BJ (cell line): Measurements from ENCODE around the gene CPXM1. TPM values are rescaled to one million over a fixed set of nuclear protein-coding genes. Genes with fewer than 3 reads are reported as not detected.

Experiments
- CTCF ChIA-PET: fragments of 350-600 bp; formaldehyde crosslinking; extraction: SDS; loops from one replicate; lab custom pipeline; 2021; ENCODE audit warnings: antibody characterized with exemption, inconsistent platforms; lab: Yijun Ruan, JAX
- POLR2A ChIA-PET: fragments of 300-600 bp; sonication (Branson Sonifier 250); formaldehyde crosslinking; extraction: SDS; loops from one replicate; lab custom pipeline; 2021; ENCODE audit warnings: antibody characterized with exemption; lab: Charles Lee
- DNase-seq: peaks from one replicate; pipeline ENCODE4 v3.0.0-alpha.2; 2011; ENCODE audit warnings: low read depth
- H3K27me3 ChIP-seq: 2 replicates; pipeline ENCODE4 v1.6.0; 2011; ENCODE audit warnings: low read length; ENCODE audit not compliant: control insufficient read depth, insufficient read depth
- H3K36me3 ChIP-seq: 2 replicates; pipeline ENCODE4 v1.5.1; 2011; ENCODE audit warnings: low read length; ENCODE audit not compliant: control insufficient read depth, insufficient read depth
- H3K4me3 ChIP-seq: 2 replicates; pipeline ENCODE4 v1.5.1; 2011; ENCODE audit warnings: low read depth, mild to moderate bottlenecking, control low read depth, low read length
- CTCF ChIP-seq: IDR thresholded peaks from 2 replicates; pipeline ENCODE4 v1.5.1; 2011; ENCODE audit warnings: low read depth, mild to moderate bottlenecking, control low read depth, inconsistent platforms, low read length, moderate library complexity; ENCODE audit not compliant: insufficient read depth
- polyA plus RNA-seq: library from polyadenylated mRNA; depleted of rRNA; stranded (reverse); fragments of >200 nt; gene quantifications from 2 replicates; pipeline ENCODE4 v1.2.3, GENCODE V29; 2011

The CPXM1 gene
- polyA plus RNA-seq, 1 experiment: 1.6 TPM

- ChIA-PET POLR2A (no interaction called here), CTCF (interaction anchor here (1.0 to 9.2 kb wide), 2 partner anchors 8 to 102 kb away, joined by 3 to 166 read pairs; no protein-coding TSS in a partner anchor)
- peaks cover 30% of the 10 kb centered on the region for H3K27me3 ChIP-seq
- no peaks in the 10 kb centered on the region for H3K36me3 ChIP-seq
- DNase-seq: no peak
- TF ChIP-seq CTCF: no peak
- H3K4me3 ChIP-seq: no peak overlapping the region
These were observed 50.4 kb downstream of the CPXM1 start for GRCh38 chr20:2749951-2750490.

GRCh38 chr20:2749343-2749950 is 51.0 kb downstream of the CPXM1 start:
- ChIA-PET POLR2A (no interaction called here), CTCF (interaction anchor here (9.2 kb wide), 1 partner anchor 103 kb away, joined by 166 read pairs; no protein-coding TSS in a partner anchor)
- DNase-seq: no peak
- Histone ChIP-seq H3K27me3 (peaks cover 26% of the 10 kb centered on the region), H3K36me3 (no peaks in the 10 kb centered on the region), H3K4me3 (no peak overlapping the region)
- TF ChIP-seq CTCF: no peak

DNA sequence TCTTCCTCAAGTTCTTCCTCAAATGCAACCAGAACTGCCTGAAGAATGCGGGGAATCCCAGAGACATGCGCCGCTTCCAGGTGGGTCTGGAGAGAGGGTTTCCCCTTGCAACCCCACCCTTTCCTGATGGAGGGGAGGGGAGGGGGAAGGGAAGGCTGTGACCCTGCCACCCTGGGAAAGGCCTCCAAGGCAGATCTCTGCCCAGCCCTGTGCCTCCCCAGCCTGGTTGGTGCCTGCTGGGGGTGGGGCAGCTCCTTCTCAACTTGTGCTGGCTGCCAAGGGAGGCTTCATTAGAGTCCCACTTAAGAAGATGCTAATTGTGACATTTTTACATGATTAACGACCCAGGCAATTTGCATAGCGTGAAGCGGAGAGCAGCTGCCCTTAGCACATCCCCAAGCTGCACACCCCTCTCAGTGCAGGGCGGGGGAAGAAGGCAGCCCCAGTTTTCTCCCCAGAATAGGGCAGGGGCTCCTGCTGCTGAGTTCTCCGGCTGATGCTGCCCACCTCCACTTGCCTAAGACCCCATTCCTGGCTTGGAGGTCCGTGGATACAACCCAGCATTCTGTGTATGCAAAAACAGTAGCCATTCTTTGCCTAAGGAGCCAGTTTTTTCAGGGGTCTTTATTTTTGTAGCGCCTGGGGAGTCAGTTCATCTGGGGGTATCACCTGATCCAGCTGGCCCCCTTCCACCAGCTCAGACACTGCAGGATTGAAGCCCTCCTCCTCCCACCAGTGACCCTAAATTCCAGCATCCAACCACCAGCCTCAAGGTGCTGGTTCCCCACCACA is 51.7 kb downstream of the CPXM1 start:
- ChIA-PET CTCF (no interaction called here), POLR2A (no interaction called here)
- no peak for DNase-seq
- no peak for TF ChIP-seq CTCF
- Histone ChIP-seq H3K4me3 (no peak overlapping the region), H3K27me3 (peaks cover 19% of the 10 kb centered on the region), H3K36me3 (no peaks in the 10 kb centered on the region)

GRCh38 chr20:2747676-2748235 is 52.7 kb downstream of the CPXM1 start:
- ChIA-PET CTCF (no interaction called here), POLR2A (no interaction called here)
- Histone ChIP-seq H3K27me3 (peaks cover 13% of the 10 kb centered on the region), H3K36me3 (no peaks in the 10 kb centered on the region), H3K4me3 (no peak overlapping the region)
- DNase-seq: no peak
- TF ChIP-seq CTCF: no peak
